ENCODE results near the gene PSMB7.

The PSMB7 gene

DNA sequence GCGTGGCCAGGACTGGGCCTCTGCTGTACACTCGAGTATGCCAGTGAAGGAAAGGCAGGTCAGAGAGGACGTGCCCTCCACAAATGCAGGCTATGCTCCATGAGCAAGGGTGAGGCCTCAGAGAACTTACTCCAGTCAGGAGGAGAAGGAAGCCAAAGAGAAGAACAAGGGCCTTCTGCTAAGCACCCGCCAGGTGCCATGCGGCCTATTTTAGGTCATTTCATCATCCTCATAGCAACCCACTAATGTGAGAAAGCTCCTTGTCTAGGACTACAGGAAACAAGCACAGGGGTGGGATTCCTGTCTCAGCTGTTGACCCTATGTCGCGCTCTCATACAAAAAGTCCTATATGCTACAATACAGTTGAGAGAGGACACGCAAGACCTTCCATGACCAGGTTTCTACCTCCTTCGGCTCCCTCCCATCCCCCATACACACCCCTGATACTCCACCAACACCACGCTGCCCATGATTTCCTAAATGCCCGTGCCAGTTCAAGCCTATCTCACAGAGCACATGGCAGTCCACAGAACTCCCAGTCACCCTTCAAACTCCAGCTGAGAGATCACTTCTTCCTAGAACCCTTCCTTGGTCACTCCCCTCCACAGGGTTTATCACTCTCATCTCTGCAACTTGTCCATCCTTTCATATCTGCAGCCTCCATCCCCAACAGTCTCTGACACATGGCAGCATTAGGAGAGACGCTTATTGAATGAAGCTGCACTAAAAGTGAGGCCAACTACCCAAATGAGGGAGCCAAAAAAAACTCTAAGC lies 26.8 kb downstream of the PSMB7 start:
- no peaks in the 10 kb centered on the region for H3K9me3 ChIP-seq (ENCODE audit: control insufficient read depth, low read depth, low read length)
- H3K27me3 ChIP-seq (ENCODE audit: control insufficient read depth, insufficient read depth, low read length): no peaks in the 10 kb centered on the region
- H3K9ac ChIP-seq (ENCODE audit: low read length): no peak overlapping the region
- H3K27ac ChIP-seq (ENCODE audit: low read length): no peak overlapping the region
- no peak overlapping the region for H3K4me3 ChIP-seq (ENCODE audit: low read length)
- H3K4me1 ChIP-seq (ENCODE audit: control insufficient read depth, low read depth, low read length): peaks cover 4% of the 10 kb centered on the region
- H3K36me3 ChIP-seq (ENCODE audit: control insufficient read depth, low read depth, low read length): peaks cover 4% of the 10 kb centered on the region

DNA sequence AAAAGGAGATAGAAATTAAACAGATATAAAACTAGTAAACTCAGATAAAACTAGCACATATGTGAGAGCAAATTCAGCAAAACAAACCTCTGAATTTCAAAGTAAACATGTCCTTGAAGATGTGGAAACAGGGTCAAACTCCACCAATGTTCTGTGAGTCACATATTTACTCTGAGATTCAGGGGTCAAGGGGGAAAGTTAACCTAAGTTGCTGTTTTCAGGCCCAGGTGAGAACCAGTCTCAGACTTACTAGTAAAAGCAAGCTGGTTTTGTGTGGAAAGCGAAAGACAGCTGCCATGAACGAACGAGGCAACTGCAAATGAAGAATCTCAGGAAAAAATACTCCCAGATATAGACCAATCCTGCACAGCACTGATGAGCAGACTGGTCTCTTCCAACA lies 29.0 kb downstream of the PSMB7 start:
- Histone ChIP-seq H3K4me1 (ENCODE audit: control insufficient read depth, low read depth, low read length) (no peaks in the 10 kb centered on the region), H3K9me3 (ENCODE audit: control insufficient read depth, low read depth, low read length) (no peaks in the 10 kb centered on the region), H3K27me3 (ENCODE audit: control insufficient read depth, insufficient read depth, low read length) (no peaks in the 10 kb centered on the region), H3K9ac (ENCODE audit: low read length) (no peak overlapping the region), H3K27ac (ENCODE audit: low read length) (no peak overlapping the region), H3K4me3 (ENCODE audit: low read length) (no peak overlapping the region), H3K36me3 (ENCODE audit: control insufficient read depth, low read depth, low read length) (peaks cover 8% of the 10 kb centered on the region)

DNA sequence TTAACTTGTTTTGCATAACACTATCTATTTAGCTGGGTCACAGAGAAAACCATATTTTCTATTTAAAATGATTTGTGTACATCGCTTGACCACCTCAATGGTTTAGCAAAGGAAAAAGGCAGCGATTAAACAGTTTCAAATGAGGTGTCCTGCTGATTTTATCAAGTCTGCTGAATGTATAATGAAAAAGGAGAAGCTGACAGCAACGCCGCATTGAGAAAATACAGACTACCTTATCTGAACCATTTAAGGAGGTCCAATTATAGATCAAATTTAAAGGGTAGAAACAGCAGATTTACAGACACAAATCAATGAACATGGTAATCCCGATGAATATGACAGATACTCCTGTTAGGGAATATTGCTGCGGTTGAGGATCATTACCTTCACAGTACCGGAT lies 29.6 kb downstream of the PSMB7 start:
- Histone ChIP-seq H3K4me3 (ENCODE audit: low read length) (no peak overlapping the region), H3K36me3 (ENCODE audit: control insufficient read depth, low read depth, low read length) (peaks cover 8% of the 10 kb centered on the region), H3K27ac (ENCODE audit: low read length) (no peak overlapping the region), H3K9ac (ENCODE audit: low read length) (no peak overlapping the region), H3K27me3 (ENCODE audit: control insufficient read depth, insufficient read depth, low read length) (no peaks in the 10 kb centered on the region), H3K9me3 (ENCODE audit: control insufficient read depth, low read depth, low read length) (no peaks in the 10 kb centered on the region), H3K4me1 (ENCODE audit: control insufficient read depth, low read depth, low read length) (no peaks in the 10 kb centered on the region)

DNA sequence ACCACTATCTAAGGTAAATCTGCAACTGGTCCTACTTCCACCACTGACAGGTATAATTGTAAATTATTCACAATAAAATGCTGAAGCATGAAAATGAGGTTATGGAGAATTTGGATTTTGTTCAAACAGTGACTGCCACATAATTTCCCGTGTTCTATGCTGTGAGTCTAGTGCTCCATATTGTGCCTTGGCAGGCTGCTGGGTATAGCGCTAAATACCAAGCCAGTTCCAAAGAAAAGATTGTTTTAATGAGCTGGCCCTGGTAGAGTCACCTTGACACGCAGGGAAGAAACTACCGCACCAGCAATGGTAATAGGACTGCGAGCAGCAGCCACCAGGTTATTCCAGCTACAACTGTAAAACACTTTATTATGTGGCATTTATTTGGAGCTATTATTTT lies 30.4 kb downstream of the PSMB7 start:
- no peaks in the 10 kb centered on the region for H3K9me3 ChIP-seq (ENCODE audit: control insufficient read depth, low read depth, low read length)
- no peak overlapping the region for H3K27ac ChIP-seq (ENCODE audit: low read length)
- H3K9ac ChIP-seq (ENCODE audit: low read length): no peak overlapping the region
- H3K4me3 ChIP-seq (ENCODE audit: low read length): no peak overlapping the region
- H3K4me1 ChIP-seq (ENCODE audit: control insufficient read depth, low read depth, low read length): no peaks in the 10 kb centered on the region
- H3K27me3 ChIP-seq (ENCODE audit: control insufficient read depth, insufficient read depth, low read length): no peaks in the 10 kb centered on the region
- peaks cover 13% of the 10 kb centered on the region for H3K36me3 ChIP-seq (ENCODE audit: control insufficient read depth, low read depth, low read length)

DNA sequence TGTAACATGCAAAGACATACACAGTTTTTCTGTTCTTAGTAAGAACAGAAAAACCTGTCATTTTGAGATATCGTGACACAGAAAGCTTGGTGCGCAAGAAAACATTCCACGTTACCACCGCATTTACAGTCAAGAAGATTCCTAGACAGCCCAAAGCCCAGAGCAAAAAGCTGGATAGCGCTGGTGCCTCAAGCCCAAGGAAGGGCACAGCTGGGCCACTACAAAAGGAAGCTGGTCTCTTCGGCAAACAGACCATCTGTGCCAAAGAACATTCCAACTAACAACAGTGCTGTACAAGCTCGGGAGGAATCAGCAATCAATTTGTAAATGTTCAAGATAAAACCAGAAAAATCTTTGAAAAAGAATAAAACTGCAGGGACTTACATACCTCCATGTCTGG lies 31.0 kb downstream of the PSMB7 start:
- H3K9me3 ChIP-seq (ENCODE audit: control insufficient read depth, low read depth, low read length): no peaks in the 10 kb centered on the region
- H3K36me3 ChIP-seq (ENCODE audit: control insufficient read depth, low read depth, low read length): peaks cover 17% of the 10 kb centered on the region
- no peaks in the 10 kb centered on the region for H3K4me1 ChIP-seq (ENCODE audit: control insufficient read depth, low read depth, low read length)
- no peak overlapping the region for H3K9ac ChIP-seq (ENCODE audit: low read length)
- H3K27ac ChIP-seq (ENCODE audit: low read length): no peak overlapping the region
- H3K27me3 ChIP-seq (ENCODE audit: control insufficient read depth, insufficient read depth, low read length): no peaks in the 10 kb centered on the region
- no peak overlapping the region for H3K4me3 ChIP-seq (ENCODE audit: low read length)

DNA sequence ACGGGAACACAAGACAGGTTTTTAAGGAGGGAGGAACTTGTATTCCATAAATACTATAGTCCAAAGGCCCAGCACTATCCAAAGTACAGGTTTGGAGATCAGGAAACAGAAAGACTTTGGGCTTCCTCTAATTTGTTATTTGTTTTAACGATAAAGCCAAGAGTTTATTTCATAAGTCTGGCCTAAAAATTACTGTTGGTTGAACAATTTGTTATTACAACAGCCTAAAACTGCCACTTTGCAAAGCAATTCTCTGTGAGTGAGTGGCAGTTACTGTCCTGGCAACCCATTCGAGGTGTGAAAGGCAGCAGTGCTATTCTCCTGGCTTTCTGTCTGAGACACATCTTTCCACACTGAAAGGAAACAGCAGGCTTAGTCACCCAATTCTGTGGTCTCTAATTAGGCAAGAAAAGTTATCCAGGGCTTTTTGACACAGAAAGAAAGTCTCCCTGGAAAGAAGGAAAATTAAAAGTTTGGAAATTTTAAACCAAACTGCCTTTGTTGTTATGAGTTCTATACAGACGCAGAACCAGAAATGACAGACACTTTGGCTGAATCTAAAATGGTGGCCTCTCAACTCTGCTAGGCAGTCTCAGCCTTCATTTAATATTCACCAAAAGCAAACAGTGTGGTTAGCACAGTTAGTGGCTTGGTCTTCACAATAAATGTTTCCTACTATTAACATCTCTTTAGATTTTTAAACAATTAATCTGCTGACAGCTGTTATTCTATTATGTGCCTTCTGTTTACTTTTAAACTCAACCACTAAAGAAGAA lies 33.9 kb downstream of the PSMB7 start:
- Histone ChIP-seq H3K27ac (ENCODE audit: low read length) (no peak overlapping the region), H3K4me1 (ENCODE audit: control insufficient read depth, low read depth, low read length) (no peaks in the 10 kb centered on the region), H3K9me3 (ENCODE audit: control insufficient read depth, low read depth, low read length) (no peaks in the 10 kb centered on the region), H3K36me3 (ENCODE audit: control insufficient read depth, low read depth, low read length) (peaks cover 17% of the 10 kb centered on the region), H3K4me3 (ENCODE audit: low read length) (no peak overlapping the region), H3K27me3 (ENCODE audit: control insufficient read depth, insufficient read depth, low read length) (no peaks in the 10 kb centered on the region), H3K9ac (ENCODE audit: low read length) (no peak overlapping the region)

DNA sequence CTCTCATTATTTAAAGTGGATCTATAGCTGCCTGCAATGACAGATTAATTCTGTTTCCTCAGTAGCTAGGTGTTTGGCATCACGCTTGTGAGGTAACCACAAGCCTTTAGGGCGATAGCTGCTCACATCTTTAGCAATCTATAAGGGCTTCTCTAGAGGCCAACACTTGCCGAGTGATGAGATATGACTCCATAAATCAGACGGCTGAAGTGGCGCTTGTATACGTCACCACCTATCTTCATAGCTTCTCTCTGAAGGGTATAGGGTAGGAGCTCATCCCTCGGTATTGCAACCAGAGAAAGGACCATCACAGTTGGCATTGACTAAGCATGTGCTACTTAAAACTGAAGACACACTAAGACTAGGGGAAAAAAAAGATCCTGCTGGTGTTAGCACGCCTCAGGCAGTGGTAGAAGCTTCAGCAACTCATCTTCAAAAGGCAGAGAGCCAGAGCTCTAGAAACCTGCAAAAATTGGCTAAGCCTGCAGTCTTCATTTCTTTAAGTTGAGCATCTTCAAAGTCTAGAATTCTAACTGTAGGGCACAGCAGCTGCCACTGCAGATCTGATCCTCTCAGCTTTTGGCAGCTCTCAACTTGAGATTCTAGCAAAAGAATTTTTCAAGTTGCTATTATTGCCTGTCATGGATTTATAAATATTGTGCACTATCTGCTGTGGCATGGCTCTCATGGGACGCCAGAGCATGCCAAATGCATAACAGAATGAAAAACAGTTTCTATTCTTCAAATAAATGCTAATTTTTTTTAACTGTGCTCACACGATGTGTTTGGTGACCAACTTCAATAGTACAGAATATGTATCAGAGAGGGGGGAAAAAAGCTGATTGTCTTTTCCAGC lies 37.5 kb downstream of the PSMB7 start:
- Histone ChIP-seq H3K4me3 (ENCODE audit: low read length) (no peak overlapping the region), H3K27ac (ENCODE audit: low read length) (no peak overlapping the region), H3K4me1 (ENCODE audit: control insufficient read depth, low read depth, low read length) (no peaks in the 10 kb centered on the region), H3K9me3 (ENCODE audit: control insufficient read depth, low read depth, low read length) (no peaks in the 10 kb centered on the region), H3K36me3 (ENCODE audit: control insufficient read depth, low read depth, low read length) (peaks cover 14% of the 10 kb centered on the region), H3K9ac (ENCODE audit: low read length) (no peak overlapping the region), H3K27me3 (ENCODE audit: control insufficient read depth, insufficient read depth, low read length) (no peaks in the 10 kb centered on the region)

DNA sequence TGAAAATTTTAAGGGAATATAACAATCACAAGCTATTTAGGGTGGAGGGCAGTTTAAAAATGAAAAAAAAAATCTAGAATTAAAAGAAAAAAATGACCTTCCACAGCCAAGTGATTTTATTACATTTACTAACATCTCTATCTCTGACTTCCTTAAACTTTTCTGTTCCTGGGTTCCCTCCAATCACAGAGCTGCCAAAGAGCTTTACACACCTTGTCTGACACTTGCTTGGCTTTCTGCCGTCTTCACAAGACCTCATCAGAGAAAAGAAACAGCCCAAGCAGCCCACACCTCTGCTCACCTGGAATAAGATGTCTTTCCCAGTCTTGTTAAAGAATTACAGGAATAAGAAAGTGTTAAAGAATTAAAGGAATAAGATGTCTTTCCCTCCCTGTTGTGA lies 38.9 kb downstream of the PSMB7 start:
- Histone ChIP-seq H3K36me3 (ENCODE audit: control insufficient read depth, low read depth, low read length) (peaks cover 14% of the 10 kb centered on the region), H3K4me3 (ENCODE audit: low read length) (no peak overlapping the region), H3K9me3 (ENCODE audit: control insufficient read depth, low read depth, low read length) (no peaks in the 10 kb centered on the region), H3K4me1 (ENCODE audit: control insufficient read depth, low read depth, low read length) (peaks cover 3% of the 10 kb centered on the region), H3K27me3 (ENCODE audit: control insufficient read depth, insufficient read depth, low read length) (no peaks in the 10 kb centered on the region), H3K9ac (ENCODE audit: low read length) (no peak overlapping the region), H3K27ac (ENCODE audit: low read length) (no peak overlapping the region)

DNA sequence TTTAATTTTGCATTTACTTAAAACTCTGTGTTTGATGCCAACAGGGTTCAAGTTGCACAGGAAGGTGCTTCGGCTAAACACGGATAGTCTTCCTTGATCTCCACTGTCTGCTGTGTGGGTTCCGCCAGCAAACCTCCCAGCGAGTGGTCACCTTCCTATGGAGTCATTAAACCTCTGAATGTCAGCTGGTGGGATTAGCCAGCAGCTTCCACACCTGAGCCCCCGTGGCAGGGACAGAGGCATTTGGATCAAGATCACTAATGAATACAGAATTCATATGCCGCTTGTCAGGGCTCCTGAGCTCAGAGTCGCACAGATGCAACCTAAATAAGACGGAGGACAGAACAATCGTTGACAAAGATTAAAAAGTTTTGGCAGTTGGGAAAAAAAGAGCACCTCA lies 39.5 kb downstream of the PSMB7 start:
- Histone ChIP-seq H3K9ac (ENCODE audit: low read length) (no peak overlapping the region), H3K36me3 (ENCODE audit: control insufficient read depth, low read depth, low read length) (peaks cover 14% of the 10 kb centered on the region), H3K4me3 (ENCODE audit: low read length) (no peak overlapping the region), H3K27me3 (ENCODE audit: control insufficient read depth, insufficient read depth, low read length) (no peaks in the 10 kb centered on the region), H3K27ac (ENCODE audit: low read length) (no peak overlapping the region), H3K4me1 (ENCODE audit: control insufficient read depth, low read depth, low read length) (peaks cover 8% of the 10 kb centered on the region), H3K9me3 (ENCODE audit: control insufficient read depth, low read depth, low read length) (no peaks in the 10 kb centered on the region)

DNA sequence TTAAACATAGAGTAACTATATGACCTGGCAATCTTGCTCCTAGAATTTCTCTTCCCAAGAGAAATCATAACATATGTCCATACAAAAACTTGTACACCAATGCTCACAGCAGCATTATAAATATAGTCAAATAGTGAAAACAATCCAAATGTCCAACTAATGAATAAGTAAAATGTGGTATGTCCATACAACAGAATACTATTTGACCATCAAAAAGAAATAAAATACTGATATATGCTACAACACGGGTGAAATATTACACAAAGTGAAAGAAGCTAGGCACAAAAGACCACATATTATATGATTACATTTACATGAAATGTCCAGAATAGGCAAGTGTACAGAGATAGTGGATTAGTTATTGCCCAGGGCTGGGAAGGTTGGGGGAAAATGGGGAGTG lies 41.4 kb downstream of the PSMB7 start:
- Histone ChIP-seq H3K27ac (ENCODE audit: low read length) (no peak overlapping the region), H3K36me3 (ENCODE audit: control insufficient read depth, low read depth, low read length) (peaks cover 5% of the 10 kb centered on the region), H3K4me3 (ENCODE audit: low read length) (no peak overlapping the region), H3K27me3 (ENCODE audit: control insufficient read depth, insufficient read depth, low read length) (no peaks in the 10 kb centered on the region), H3K4me1 (ENCODE audit: control insufficient read depth, low read depth, low read length) (peaks cover 8% of the 10 kb centered on the region), H3K9ac (ENCODE audit: low read length) (no peak overlapping the region), H3K9me3 (ENCODE audit: control insufficient read depth, low read depth, low read length) (no peaks in the 10 kb centered on the region)

DNA sequence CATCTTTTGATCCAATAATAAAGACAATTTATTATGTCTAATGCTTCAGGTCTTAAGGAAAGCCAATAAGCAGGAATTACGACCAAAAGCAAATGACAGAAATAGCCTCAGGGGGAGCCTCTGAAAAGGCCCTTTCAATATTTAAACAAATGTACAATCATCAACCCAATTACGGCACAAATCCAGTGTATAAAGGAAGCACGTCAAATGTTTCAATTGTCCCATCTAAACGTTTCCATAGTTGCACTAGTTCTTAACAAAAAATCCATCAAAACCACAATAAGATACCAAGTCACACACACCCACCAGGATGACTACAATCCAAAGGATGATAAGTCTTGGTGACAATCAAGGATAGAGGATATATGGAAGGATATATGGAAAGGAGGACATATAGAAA lies 41.9 kb downstream of the PSMB7 start:
- Histone ChIP-seq H3K9ac (ENCODE audit: low read length) (no peak overlapping the region), H3K4me1 (ENCODE audit: control insufficient read depth, low read depth, low read length) (peaks cover 8% of the 10 kb centered on the region), H3K36me3 (ENCODE audit: control insufficient read depth, low read depth, low read length) (peaks cover 5% of the 10 kb centered on the region), H3K27me3 (ENCODE audit: control insufficient read depth, insufficient read depth, low read length) (no peaks in the 10 kb centered on the region), H3K9me3 (ENCODE audit: control insufficient read depth, low read depth, low read length) (no peaks in the 10 kb centered on the region), H3K27ac (ENCODE audit: low read length) (no peak overlapping the region), H3K4me3 (ENCODE audit: low read length) (no peak overlapping the region)
